ENCODE results near the gene ZNF668. TPM values are rescaled to one million over a fixed set of nuclear protein-coding genes. Genes with fewer than 3 reads are reported as not detected.
"Not testable (repeated sequence)": the region's sequence is repeated elsewhere in the genome, so short reads cannot be mapped to it uniquely, and the experiment has no call there.

ZNF668 gene
- total RNA-seq, 2 donors from 2014 or later = 6.9 to 10.9 TPM

DNA sequence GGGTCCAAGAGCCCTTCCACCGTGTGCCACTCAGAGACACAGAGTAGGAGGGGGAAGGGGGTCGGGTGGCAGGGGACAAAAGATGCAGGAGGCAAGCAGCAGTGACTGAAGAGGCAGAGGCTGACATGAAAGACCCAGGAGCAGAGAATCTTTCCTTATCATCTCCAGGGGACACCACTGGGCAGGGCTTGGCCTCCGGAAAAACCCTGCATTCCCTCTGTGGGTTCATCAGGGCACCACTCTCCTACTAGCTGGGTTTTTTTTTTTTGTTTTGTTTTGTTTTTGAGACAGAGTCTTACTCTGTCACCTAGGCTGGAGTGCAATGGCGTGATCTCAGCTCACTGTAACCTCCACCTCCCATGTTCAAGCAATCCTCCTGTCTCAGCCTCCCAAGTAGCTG lies 42.8 kb downstream of the ZNF668 start:
- intact Hi-C loops (cut with DNase I, micrococcal nuclease) = no loop called here
- DNase-seq (no peak), ATAC-seq (no peak)

DNA sequence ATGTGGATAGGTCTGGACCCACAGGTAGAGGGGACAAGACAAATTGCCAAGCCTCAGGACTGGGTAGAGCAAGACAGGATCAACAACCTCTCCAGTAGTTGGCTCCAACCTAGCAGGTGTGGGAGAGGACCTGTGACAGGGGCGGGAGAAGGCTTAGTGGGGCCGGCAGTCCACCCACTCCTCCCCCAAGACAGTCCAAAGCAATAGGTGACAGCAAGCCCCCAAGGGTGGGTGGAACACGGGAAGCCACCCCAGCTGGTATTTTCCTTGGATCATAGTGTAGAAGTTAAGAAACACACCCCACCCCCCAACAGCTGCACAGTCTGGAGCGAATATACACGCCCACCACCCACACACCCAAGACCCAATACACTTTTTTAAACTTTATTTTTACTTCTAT lies 44.8 kb downstream of the ZNF668 start:
- DNase-seq (no peak), ATAC-seq (no peak)
- intact Hi-C loops (cut with DNase I, micrococcal nuclease) = no loop called here

DNA sequence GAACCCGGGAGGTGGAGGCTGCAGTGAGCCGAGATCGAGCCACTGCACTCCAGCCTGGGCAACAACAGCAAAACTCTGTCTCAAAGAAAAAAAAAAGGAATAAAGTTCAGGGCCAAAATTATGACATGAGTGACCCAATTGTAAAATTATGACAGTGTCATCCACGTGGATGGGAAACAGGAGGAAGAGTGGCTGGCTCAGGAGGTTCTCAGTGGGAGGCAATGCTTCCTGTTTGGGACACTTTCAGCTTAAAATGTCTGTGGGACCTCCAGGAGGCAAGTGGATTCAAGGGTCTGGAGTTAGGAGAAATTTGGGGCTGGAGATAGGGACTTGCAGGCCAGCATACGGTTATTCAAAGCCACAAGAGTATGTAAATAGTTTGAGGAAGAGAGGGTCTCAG lies 48.7 kb downstream of the ZNF668 start:
- intact Hi-C loops (cut with DNase I, micrococcal nuclease) = no loop called here
- no peak for ATAC-seq

DNA sequence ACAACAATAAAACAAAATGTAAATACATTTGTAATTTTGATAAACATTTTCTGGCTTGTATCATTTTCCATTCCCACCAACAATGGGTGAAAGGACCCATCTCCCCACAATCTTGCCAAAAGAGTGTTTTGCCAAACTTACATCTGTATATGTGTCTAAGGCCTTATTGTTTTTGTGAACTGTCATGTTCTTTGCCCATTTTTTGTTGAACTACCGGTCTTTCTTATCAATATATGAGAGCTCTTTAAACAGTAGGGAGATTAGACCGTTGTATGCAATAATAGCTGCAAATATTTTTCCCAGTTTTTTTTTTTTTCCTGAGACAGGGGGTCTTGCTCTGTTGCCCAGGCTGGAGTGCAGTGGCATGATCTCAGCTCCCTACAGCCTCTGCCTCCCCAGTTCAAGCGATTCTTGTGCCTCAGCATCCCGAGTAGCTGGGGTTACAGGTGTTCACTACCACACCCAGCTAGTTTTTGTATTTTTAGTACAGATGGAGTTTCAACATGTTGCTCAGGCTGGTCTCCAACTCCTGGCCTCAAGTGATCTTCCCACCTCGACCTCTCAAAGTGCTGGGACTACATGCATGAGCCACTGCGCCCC lies 50.3 kb downstream of the ZNF668 start:
- ATAC-seq (no peak), DNase-seq (no peak)
- intact Hi-C loops (cut with DNase I, micrococcal nuclease) = no loop called here

More for the DNA sequence above, 48.7 kb downstream of the ZNF668 start:
- DNase-seq = no peak

DNA sequence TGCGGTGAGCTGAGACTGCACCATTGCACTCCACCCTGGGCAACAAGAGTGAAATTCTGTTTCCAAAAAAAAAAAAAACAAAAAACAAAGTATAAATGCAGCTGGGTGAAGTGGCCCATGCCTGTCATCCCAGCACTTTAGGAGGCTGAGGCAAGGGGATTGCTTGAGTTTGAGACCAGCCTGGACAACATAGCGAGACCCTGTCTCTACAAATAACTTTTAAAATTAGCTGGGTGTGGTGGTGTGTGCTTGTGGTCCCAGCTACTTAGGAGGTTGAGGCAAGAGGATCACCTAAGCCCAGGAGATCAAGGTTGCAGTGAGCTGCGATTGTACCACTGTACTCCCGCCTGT lies 50.8 kb downstream of the ZNF668 start:
- ATAC-seq (no peak), DNase-seq (no peak)
- intact Hi-C loops (cut with DNase I, micrococcal nuclease) = no loop called here

DNA sequence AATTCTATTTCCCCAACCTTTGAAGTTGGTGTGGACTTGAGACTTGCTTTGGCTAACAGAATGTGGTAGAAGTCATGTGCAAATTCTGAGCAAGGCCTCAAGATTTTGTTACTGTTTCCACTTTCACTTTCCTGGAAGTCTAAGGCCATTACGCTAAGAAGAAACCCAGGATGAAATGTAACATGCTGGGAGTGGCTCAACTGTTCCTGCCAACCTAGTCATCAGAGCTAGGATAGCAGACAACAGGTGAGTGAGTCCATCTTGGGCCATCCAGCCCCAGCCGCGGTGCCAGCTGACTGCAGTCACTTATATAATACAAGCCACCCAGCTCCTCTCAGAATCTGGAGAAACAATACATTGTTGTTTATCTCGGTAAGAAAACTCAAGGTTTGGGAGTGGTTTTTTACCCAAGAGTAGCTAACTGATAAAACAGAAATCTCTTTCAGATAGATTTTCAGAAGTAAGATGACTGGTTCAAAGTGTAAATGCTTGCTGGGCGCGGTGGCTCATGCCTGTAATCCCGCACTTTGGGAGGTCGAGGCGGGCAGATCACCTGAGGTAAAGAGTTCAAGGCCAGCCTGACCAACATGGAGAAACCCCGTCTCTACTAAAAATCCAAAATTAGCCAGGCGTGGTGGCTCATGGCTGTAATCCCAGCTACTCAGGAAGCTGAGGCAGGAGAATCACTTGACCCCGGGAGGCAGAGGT lies 51.3 kb downstream of the ZNF668 start:
- ATAC-seq (peak; percentile 43), DNase-seq (no peak)

DNA sequence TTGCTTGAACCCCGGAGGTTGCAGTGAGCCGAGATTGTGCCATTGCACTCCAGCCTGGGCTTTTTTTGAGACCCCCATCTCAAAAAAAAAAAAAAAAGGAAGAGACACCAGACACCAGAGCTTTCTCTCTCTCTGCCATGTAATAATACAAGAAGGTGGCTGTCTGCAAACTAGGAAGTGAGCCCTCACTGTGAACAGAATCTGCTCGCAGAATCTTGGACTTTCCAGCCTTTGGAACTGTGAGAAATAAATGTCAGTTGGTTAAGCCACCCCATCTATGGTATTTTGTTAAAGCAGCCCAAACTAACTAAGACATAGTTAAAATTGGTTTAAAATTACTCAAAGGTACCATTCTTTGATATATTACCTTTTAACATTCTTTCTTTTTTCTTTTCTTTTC lies 53.5 kb downstream of the ZNF668 start:
- intact Hi-C loops (cut with DNase I, micrococcal nuclease) = no loop called here
- no peak for DNase-seq
- ATAC-seq = no peak

More for the DNA sequence above, 51.3 kb downstream of the ZNF668 start:
- intact Hi-C loops (cut with DNase I, micrococcal nuclease) = no loop called here

DNA sequence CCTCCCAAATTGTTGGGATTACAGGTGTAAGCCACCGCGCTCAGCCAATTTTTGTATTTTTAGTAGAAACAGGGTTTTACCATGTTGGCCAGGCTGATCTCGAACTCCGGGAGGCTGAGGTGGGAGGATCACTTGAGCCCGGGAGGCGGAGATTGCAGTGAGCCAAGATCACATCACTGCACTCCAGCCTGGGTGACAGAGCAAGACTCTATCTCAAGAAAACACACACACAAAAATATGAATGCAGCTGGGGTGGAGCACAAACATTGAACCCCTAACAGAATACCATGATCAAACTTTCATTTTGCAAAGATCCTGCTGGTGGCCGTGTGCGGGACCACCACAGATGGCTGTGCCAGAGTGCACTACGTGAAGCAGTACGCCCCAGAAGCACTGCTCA lies 56.3 kb downstream of the ZNF668 start:
- ATAC-seq; intact Hi-C loops (cut with DNase I, micrococcal nuclease): not testable (repeated sequence)

DNA sequence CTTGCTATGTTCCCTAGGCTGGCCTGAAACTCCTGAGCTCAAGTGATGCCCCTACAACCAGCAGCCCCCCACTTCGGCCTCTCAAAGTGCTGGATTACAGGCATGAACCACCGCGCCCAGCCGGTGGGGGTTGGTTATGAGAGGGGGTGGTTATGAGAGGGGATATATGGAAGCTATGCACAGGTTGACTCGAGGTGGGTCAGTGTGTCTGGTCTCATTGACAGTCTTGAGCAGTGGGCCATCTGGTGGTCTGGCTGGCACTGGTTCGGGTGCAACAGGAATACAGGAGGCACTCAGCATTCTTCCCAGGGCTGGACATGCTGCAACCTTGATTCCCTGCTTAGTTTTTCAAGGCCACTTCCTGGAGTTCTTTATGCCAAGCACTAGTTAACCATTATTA lies 58.0 kb downstream of the ZNF668 start:
- ATAC-seq = peak; percentile 72
- intact Hi-C loops (cut with DNase I, micrococcal nuclease) = no loop called here
- DNase-seq = no peak

More for the DNA sequence above, 56.3 kb downstream of the ZNF668 start:
- not testable (repeated sequence) for DNase-seq

DNA sequence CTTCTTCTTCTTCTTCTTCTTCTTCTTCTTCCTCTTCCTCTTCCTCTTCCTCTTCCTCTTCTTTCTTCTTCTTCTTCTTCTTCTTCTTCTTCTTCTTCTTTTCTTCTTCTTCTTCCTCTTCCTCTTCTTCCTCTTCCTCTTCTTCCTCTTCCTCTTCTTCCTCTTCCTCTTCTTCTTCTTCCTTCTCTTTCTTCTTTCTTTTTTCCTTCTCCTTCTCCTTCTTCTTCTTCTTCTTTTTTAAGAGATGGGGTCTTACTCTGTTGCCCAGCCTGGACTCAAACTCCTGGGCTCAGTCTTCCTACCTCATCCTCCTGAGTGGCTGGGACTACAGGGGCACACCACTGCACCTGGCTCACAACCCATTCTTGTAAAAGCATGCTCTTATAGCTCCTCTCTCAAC lies 60.7 kb downstream of the ZNF668 start:
- DNase-seq = not testable (repeated sequence)

DNA sequence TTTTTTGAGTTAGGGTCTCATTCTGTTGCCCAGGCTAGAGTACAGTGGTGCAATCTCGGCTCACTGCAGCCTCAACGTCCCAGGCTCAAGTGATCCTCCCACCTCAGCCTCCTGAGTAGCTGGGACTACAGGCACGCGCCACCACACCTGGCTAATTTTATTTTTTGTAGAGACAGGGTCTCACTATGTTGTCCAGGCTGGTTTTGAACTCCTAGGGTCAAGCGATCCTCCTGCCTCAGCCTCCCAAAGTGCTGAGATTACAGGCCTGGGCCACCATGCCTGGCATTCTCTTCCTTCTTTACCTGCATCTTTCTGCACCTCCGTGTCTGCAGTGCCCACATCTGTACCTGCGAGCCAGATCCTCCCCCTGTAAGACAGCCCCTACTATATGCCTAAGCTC lies 62.2 kb downstream of the ZNF668 start:
- intact Hi-C loops (cut with DNase I, micrococcal nuclease); ATAC-seq; DNase-seq: not testable (repeated sequence)

More for the DNA sequence above, 60.7 kb downstream of the ZNF668 start:
- intact Hi-C loops (cut with DNase I, micrococcal nuclease); ATAC-seq: not testable (repeated sequence)

Other genes with a start within 250 kb of the ZNF668 start
- 10 to 100 TPM; 22.3 to 23.5 TPM for gene BCL7C, start 180.2 kb downstream of the ZNF668 start, total RNA-seq
- gene CTF1, start 177.6 kb downstream of the ZNF668 start, total RNA-seq = 1 to 10 TPM in 1 of 2 donors, under 1 TPM in 1; 0.24 to 1.7 TPM
- 10 to 100 TPM; 20.5 to 24.4 TPM for gene FBXL19, start 150.7 kb downstream of the ZNF668 start, total RNA-seq
- 10 to 100 TPM; 12.9 to 21.0 TPM for gene ORAI3, start 125.2 kb downstream of the ZNF668 start, total RNA-seq
- 10 to 100 TPM; 12.2 to 15.0 TPM for gene SETD1A, start 116.5 kb downstream of the ZNF668 start, total RNA-seq
- 10 to 100 TPM; 16.9 to 27.2 TPM for gene HSD3B7, start 89.0 kb downstream of the ZNF668 start, total RNA-seq
- under 1 TPM; 0.75 to 0.79 TPM for gene STX1B, start 63.6 kb downstream of the ZNF668 start, total RNA-seq
- 10 to 100 TPM; 66.9 to 83.3 TPM for gene STX4, start 40.7 kb downstream of the ZNF668 start, total RNA-seq
- 10 to 100 TPM; 15.3 to 17.3 TPM for gene ZNF646, start 182 bp upstream of the ZNF668 start, total RNA-seq
- 1 to 10 TPM in 1 of 2 donors, under 1 TPM in 1; 0.61 to 1.1 TPM for gene PRSS53, start 14.7 kb upstream of the ZNF668 start, total RNA-seq
- gene VKORC1, start 20.6 kb upstream of the ZNF668 start, total RNA-seq = 10 to 100 TPM; 28.7 to 40.5 TPM
- gene BCKDK, start 34.1 kb upstream of the ZNF668 start, total RNA-seq = 10 to 100 TPM; 34.6 to 36.3 TPM
- 10 to 100 TPM; 61.6 to 76.0 TPM for gene KAT8, start 43.4 kb upstream of the ZNF668 start, total RNA-seq
- gene PRSS8, start 61.5 kb upstream of the ZNF668 start, total RNA-seq = 100 to 1,000 TPM; 409 to 428 TPM
- 1 to 10 TPM; 8.1 to 9.7 TPM for gene PRSS36, start 75.8 kb upstream of the ZNF668 start, total RNA-seq
- 100 to 1,000 TPM; 158 to 173 TPM for gene FUS, start 105.9 kb upstream of the ZNF668 start, total RNA-seq
- gene PYCARD, start 128.5 kb upstream of the ZNF668 start, total RNA-seq = 10 to 100 TPM; 83.0 to 93.8 TPM
- not detected for gene TRIM72, start 139.9 kb upstream of the ZNF668 start, total RNA-seq
- not detected for gene PYDC1, start 142.9 kb upstream of the ZNF668 start, total RNA-seq
- gene ITGAM, start 185.7 kb upstream of the ZNF668 start, total RNA-seq = 1 to 10 TPM; 2.6 to 6.9 TPM

Measured in left colon (tissue), 2 donors.